Activated CD4-positive, alpha-beta T cell treated with anti-CD3 and anti-CD28 coated beads for 36 hours (primary cell): ENCODE results near the gene LCP2. TPM values are rescaled to one million over a fixed set of nuclear protein-coding genes. Genes with fewer than 3 reads are reported as not detected.

Experiments used
- ATAC-seq: fragments of 200-7000 bp; cut with Tn5 transposase; one replicate; pipeline ENCODE4 v1.10.0; 2021; ENCODE audit warnings: mild to moderate bottlenecking, moderate library complexity
- CTCF ChIA-PET: fragments of 350-600 bp; sonication (Branson Sonifier 250); formaldehyde crosslinking; loops from one replicate; lab custom pipeline; 2021; ENCODE audit warnings: antibody characterized with exemption; lab: Charles Lee
- POLR2A ChIA-PET: fragments of 350-600 bp; sonication (Branson Sonifier 250); formaldehyde crosslinking; loops from one replicate; lab custom pipeline; 2021; ENCODE audit warnings: antibody characterized with exemption, inconsistent platforms; lab: Charles Lee
- DNase-seq: peaks from one replicate; pipeline ENCODE4 v3.0.0-alpha.2; 2020
- H3K27ac Mint-ChIP-seq: one replicate; pipeline ENCODE4 v1.8.0; 2021; ENCODE audit warnings: mixed read lengths
- H3K27me3 Mint-ChIP-seq: one replicate; pipeline ENCODE4 v1.8.0; 2021; ENCODE audit warnings: mixed read lengths
- H3K36me3 Mint-ChIP-seq: one replicate; pipeline ENCODE4 v1.8.0; 2021; ENCODE audit warnings: low read depth, mixed read lengths
- H3K4me1 Mint-ChIP-seq: one replicate; pipeline ENCODE4 v1.8.0; 2021; ENCODE audit warnings: mixed read lengths
- H3K4me3 Mint-ChIP-seq: one replicate; pipeline ENCODE4 v1.8.0; 2021; ENCODE audit warnings: mild to moderate bottlenecking, moderate library complexity, mixed read lengths
- H3K9me3 Mint-ChIP-seq: one replicate; pipeline ENCODE4 v1.8.0; 2021; ENCODE audit warnings: low read depth, mixed read lengths
- intact Hi-C, 2 experiments: fragments of 100-400 bp; cut with DNase I in 1 of 2; cut with micrococcal nuclease in 1 of 2; formaldehyde crosslinking; loops; one replicate each; pipeline versions ENCODE4 v1.14.2 to v1.15.1; 2022 to 2024; cut with DNase I, micrococcal nuclease
- total RNA-seq, 2 experiments: library from RNA; stranded (reverse); gene quantifications; one replicate each; pipeline ENCODE4 v1.2.3, GENCODE V29; 2021

LCP2 gene
- total RNA-seq, 2 experiments from 2014 or later: 173 to 232 TPM

- POLR2A ChIA-PET: interaction anchor here (1.4 kb wide), 1 partner anchor 31 kb away, joined by 4 read pairs; no protein-coding TSS in a partner anchor
- no peak for DNase-seq
- peak overlapping the region; percentile 34 for H3K27ac Mint-ChIP-seq
Observed at GRCh38 chr5:170300361-170301013, 2.9 kb upstream of the LCP2 start.

GRCh38 chr5:170296935-170297588, 515 bp downstream of the LCP2 start:
- Mint-ChIP-seq H3K36me3 (peaks cover 50% of the 10 kb centered on the region), H3K27ac (peak overlapping the region; percentile 97), H3K27me3 (no peaks in the 10 kb centered on the region), H3K4me1 (peaks cover 70% of the 10 kb centered on the region), H3K9me3 (no peaks in the 10 kb centered on the region), H3K4me3 (peak overlapping the region; percentile 88)
- no peak for DNase-seq
- intact Hi-C loops: loop anchor here (1.0 to 2.0 kb wide), 5 partner anchors 15 to 34 kb away; no protein-coding TSS in a partner anchor
- ChIA-PET CTCF (interaction anchor here (0.6 to 13.6 kb wide), 11 partner anchors 9 to 684 kb away, joined by 3 to 180 read pairs (median 11); no protein-coding TSS in a partner anchor), POLR2A (interaction anchor here (0.7 to 5.1 kb wide), 6 partner anchors 16 to 34 kb away, joined by 3 to 28 read pairs (median 10); no protein-coding TSS in a partner anchor)
- ATAC-seq: peak; percentile 7

More at GRCh38 chr5:170300361-170301013, 2.9 kb upstream of the LCP2 start:
- ATAC-seq: no peak
- Mint-ChIP-seq H3K9me3 (no peaks in the 10 kb centered on the region), H3K4me1 (peaks cover 74% of the 10 kb centered on the region), H3K27me3 (no peaks in the 10 kb centered on the region), H3K4me3 (no peak overlapping the region), H3K36me3 (peaks cover 15% of the 10 kb centered on the region)
- intact Hi-C loops: loop anchor here in 1 of 2 experiments (5.0 kb wide), 1 partner anchor 33 kb away; no protein-coding TSS in a partner anchor
- CTCF ChIA-PET: interaction anchor here (1.2 to 9.5 kb wide), 7 partner anchors 8 to 39 kb away, joined by 3 to 92 read pairs (median 5); no protein-coding TSS in a partner anchor

DNA sequence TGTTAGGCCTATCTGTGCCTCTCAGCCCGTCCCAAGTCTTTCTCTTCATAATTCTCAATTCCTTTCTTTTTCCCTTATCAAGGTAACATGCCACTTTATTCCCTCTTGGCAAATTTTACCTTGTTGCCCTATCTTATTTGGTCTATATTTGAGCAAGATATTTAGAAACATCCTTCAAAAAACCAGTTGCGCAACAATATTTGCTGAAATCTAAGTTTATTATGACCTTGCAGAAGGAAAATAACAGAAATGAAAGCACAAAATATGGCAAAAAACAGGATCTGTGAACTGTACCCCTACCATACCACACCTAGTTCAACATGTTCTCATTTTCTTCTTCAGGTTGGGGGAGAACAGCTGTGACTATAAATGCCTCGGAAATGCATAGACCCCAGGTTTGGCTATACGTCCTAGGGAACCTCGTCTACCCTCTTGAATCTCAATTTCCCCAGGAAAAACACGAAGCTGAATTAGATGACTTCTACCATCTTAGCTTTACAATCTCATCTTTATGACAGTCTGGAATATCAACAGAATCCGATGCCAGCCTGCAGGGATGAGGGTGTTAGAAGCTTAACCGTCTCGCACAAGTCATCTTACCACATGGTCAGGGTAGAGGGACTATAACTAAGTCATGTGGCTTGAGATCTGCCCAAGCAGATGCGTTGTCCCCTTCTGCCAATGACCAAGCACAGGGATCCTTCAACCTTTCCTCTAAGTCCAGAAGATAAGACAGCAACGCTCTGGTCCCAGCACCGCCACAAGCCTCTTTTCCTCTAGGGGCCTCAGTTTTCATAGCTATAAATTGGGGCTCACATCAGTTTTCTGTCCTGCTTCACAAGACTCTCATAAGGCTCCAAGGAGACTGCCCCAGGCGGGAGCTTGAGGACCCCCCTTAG, 1.3 kb downstream of the LCP2 start:
- no peak for DNase-seq
- H3K27ac Mint-ChIP-seq: peak overlapping the region; percentile 97
- ChIA-PET POLR2A (interaction anchor here (1.2 to 5.1 kb wide), 4 partner anchors 17 to 38 kb away, joined by 3 to 28 read pairs (median 14); no protein-coding TSS in a partner anchor), CTCF (interaction anchor here (0.6 to 13.6 kb wide), 9 partner anchors 10 to 683 kb away, joined by 4 to 180 read pairs (median 17); no protein-coding TSS in a partner anchor)
- no peaks in the 10 kb centered on the region for H3K27me3 Mint-ChIP-seq
- H3K36me3 Mint-ChIP-seq: peaks cover 57% of the 10 kb centered on the region
- H3K4me1 Mint-ChIP-seq: peaks cover 70% of the 10 kb centered on the region
- no peak for ATAC-seq
- no peaks in the 10 kb centered on the region for H3K9me3 Mint-ChIP-seq
- intact Hi-C loops: loop anchor here in 1 of 2 experiments (2.0 kb wide), 1 partner anchor 17 kb away; no protein-coding TSS in a partner anchor
- peak overlapping the region; percentile 88 for H3K4me3 Mint-ChIP-seq

GRCh38 chr5:170294556-170294955, 3.0 kb downstream of the LCP2 start:
- Mint-ChIP-seq H3K4me3 (peak overlapping the region; percentile 88), H3K27ac (peak overlapping the region; percentile 97), H3K4me1 (peaks cover 70% of the 10 kb centered on the region), H3K27me3 (no peaks in the 10 kb centered on the region), H3K36me3 (peaks cover 75% of the 10 kb centered on the region), H3K9me3 (no peaks in the 10 kb centered on the region)
- ATAC-seq (no peak), DNase-seq (no peak)
- ChIA-PET CTCF (interaction anchor here (0.6 to 13.6 kb wide), 11 partner anchors 11 to 69 kb away, joined by 3 to 180 read pairs (median 6); no protein-coding TSS in a partner anchor), POLR2A (interaction anchor here (0.9 to 5.1 kb wide), 2 partner anchors 12 to 37 kb away, joined by 3 to 23 read pairs; no protein-coding TSS in a partner anchor)
- intact Hi-C loops: no loop called here

- Mint-ChIP-seq H3K9me3 (no peaks in the 10 kb centered on the region), H3K27me3 (no peaks in the 10 kb centered on the region), H3K4me1 (peaks cover 70% of the 10 kb centered on the region), H3K4me3 (peak overlapping the region; percentile 88), H3K36me3 (peaks cover 80% of the 10 kb centered on the region), H3K27ac (peak overlapping the region; percentile 97)
- ChIA-PET POLR2A (interaction anchor here (1.1 to 1.6 kb wide), 2 partner anchors 9 to 15 kb away, joined by 4 read pairs; no protein-coding TSS in a partner anchor), CTCF (interaction anchor here (1.5 to 13.6 kb wide), 10 partner anchors 8 to 68 kb away, joined by 4 to 180 read pairs (median 25); no protein-coding TSS in a partner anchor)
- ATAC-seq (no peak), DNase-seq (no peak)
- intact Hi-C loops: no loop called here
Observed at GRCh38 chr5:170294057-170294456, 3.5 kb downstream of the LCP2 start.

GRCh38 chr5:170293273-170293672, 4.3 kb downstream of the LCP2 start:
- Mint-ChIP-seq H3K9me3 (no peaks in the 10 kb centered on the region), H3K36me3 (peaks cover 87% of the 10 kb centered on the region), H3K27me3 (no peaks in the 10 kb centered on the region), H3K4me3 (peak overlapping the region; percentile 88), H3K27ac (peak overlapping the region; percentile 97), H3K4me1 (peaks cover 72% of the 10 kb centered on the region)
- DNase-seq (peak; percentile 70), ATAC-seq (peak; percentile 16)
- ChIA-PET CTCF (interaction anchor here (0.7 to 13.6 kb wide), 12 partner anchors 9 to 68 kb away, joined by 3 to 180 read pairs (median 11); no protein-coding TSS in a partner anchor), POLR2A (interaction anchor here (1.1 to 1.6 kb wide), 4 partner anchors 10 to 38 kb away, joined by 3 to 4 read pairs (median 4); no protein-coding TSS in a partner anchor)
- intact Hi-C loops: loop anchor here in 1 of 2 experiments (1.0 kb wide), 1 partner anchor 13 kb away; no protein-coding TSS in a partner anchor

GRCh38 chr5:170292179-170293104, 5.1 kb downstream of the LCP2 start:
- DNase-seq (no peak), ATAC-seq (no peak)
- intact Hi-C loops: loop anchor here in 1 of 2 experiments (1.0 kb wide), 1 partner anchor 12 kb away; no protein-coding TSS in a partner anchor
- H3K27ac Mint-ChIP-seq: peak overlapping the region; percentile 97
- CTCF ChIA-PET: interaction anchor here (0.7 to 13.6 kb wide), 13 partner anchors 8 to 60 kb away, joined by 3 to 180 read pairs (median 4); no protein-coding TSS in a partner anchor
- peaks cover 74% of the 10 kb centered on the region for H3K4me1 Mint-ChIP-seq
- POLR2A ChIA-PET: interaction anchor here (0.6 to 1.6 kb wide), 7 partner anchors 11 to 423 kb away, joined by 3 to 5 read pairs (median 4); no protein-coding TSS in a partner anchor
- H3K4me3 Mint-ChIP-seq: peak overlapping the region; percentile 88
- H3K9me3 Mint-ChIP-seq: no peaks in the 10 kb centered on the region
- H3K36me3 Mint-ChIP-seq: peaks cover 96% of the 10 kb centered on the region
- no peaks in the 10 kb centered on the region for H3K27me3 Mint-ChIP-seq

DNA sequence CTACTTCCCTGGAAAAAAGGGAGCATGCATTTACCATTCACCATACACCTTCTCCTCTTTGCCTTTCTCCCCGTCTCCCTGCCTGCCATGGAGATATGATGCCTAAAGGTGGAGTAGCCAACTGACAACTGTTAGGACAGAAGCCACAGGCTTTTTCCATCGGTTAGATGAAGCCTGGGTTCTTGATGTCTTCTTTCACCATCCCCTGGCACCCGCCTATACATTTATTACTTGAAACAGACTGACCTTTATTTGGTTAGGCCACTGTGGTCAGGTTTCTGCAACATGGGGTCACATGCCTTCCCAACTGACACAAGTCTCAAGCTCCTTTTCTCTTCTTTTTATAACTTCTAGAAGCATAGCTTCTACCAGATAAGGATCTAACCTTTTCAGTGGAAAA, 7.1 kb downstream of the LCP2 start:
- ChIA-PET CTCF (interaction anchor here (0.7 to 13.6 kb wide), 5 partner anchors 12 to 75 kb away, joined by 3 to 180 read pairs (median 16); no protein-coding TSS in a partner anchor), POLR2A (interaction anchor here (1.0 to 1.6 kb wide), 2 partner anchors 12 to 16 kb away, joined by 3 to 4 read pairs; no protein-coding TSS in a partner anchor)
- intact Hi-C loops: no loop called here
- ATAC-seq: no peak
- Mint-ChIP-seq H3K27ac (peak overlapping the region; percentile 85), H3K9me3 (no peaks in the 10 kb centered on the region), H3K27me3 (no peaks in the 10 kb centered on the region), H3K4me3 (peak overlapping the region; percentile 52), H3K36me3 (peaks cover 99% of the 10 kb centered on the region), H3K4me1 (peaks cover 92% of the 10 kb centered on the region)
- no peak for DNase-seq

- H3K4me3 Mint-ChIP-seq: peak overlapping the region; percentile 52
- no peak for DNase-seq
- CTCF ChIA-PET: interaction anchor here (1.5 to 13.6 kb wide), 4 partner anchors 8 to 30 kb away, joined by 4 to 180 read pairs (median 10); partner anchors contain the start of gene LCP2
- H3K27me3 Mint-ChIP-seq: no peaks in the 10 kb centered on the region
- peaks cover 99% of the 10 kb centered on the region for H3K36me3 Mint-ChIP-seq
- POLR2A ChIA-PET: interaction anchor here (0.7 kb wide), 1 partner anchor 44 kb away, joined by 5 read pairs; no protein-coding TSS in a partner anchor
- H3K27ac Mint-ChIP-seq: peak overlapping the region; percentile 92
- H3K4me1 Mint-ChIP-seq: peaks cover 98% of the 10 kb centered on the region
- H3K9me3 Mint-ChIP-seq: no peaks in the 10 kb centered on the region
- intact Hi-C loops: loop anchor here in 1 of 2 experiments (1.0 kb wide), 1 partner anchor 11 kb away; no protein-coding TSS in a partner anchor
- peak; percentile 50 for ATAC-seq
Observed at GRCh38 chr5:170289764-170290163, 7.8 kb downstream of the LCP2 start.
